ENCODE data around the gene DGCR6L. TPM values are rescaled to one million over a fixed set of nuclear protein-coding genes. Genes with fewer than 3 reads are reported as not detected.
"Not testable (repeated sequence)": the region's sequence is repeated elsewhere in the genome, so short reads cannot be mapped to it uniquely, and the experiment has no call there.

DGCR6L gene
- total RNA-seq, 1 donor from 2014 or later: 40.1 TPM

GRCh38 chr22:20307448-20308447, 12.1 kb downstream of the DGCR6L start:
- H3K4me1 Mint-ChIP-seq; H3K4me3 Mint-ChIP-seq; DNase-seq (ENCODE audit: low spot score in 2 of 2, unreplicated experiment in 2 of 2); H3K27ac Mint-ChIP-seq; H3K9me3 Mint-ChIP-seq; H3K36me3 Mint-ChIP-seq; H3K27me3 Mint-ChIP-seq (ENCODE audit: low read depth): not testable (repeated sequence)

GRCh38 chr22:20306646-20307447, 13.0 kb downstream of the DGCR6L start:
- not testable (repeated sequence) for H3K9me3 Mint-ChIP-seq, H3K27ac Mint-ChIP-seq

GRCh38 chr22:20305894-20306645, 13.8 kb downstream of the DGCR6L start:
- H3K36me3 Mint-ChIP-seq: no peaks in the 10 kb centered on the region
- no peak overlapping the region for H3K4me3 Mint-ChIP-seq
- TF ChIP-seq CTCF (IDR thresholded peaks at IDR 0.05; ENCODE audit: unreplicated experiment): no peak
- DNase-seq (ENCODE audit: low spot score in 2 of 2, unreplicated experiment in 2 of 2): no peak
- peaks cover 16% of the 10 kb centered on the region for H3K27me3 Mint-ChIP-seq (ENCODE audit: low read depth)
- no peak overlapping the region for H3K27ac Mint-ChIP-seq
- H3K9me3 Mint-ChIP-seq: no peaks in the 10 kb centered on the region
- peaks cover 12% of the 10 kb centered on the region for H3K4me1 Mint-ChIP-seq

More at GRCh38 chr22:20306646-20307447, 13.0 kb downstream of the DGCR6L start:
- H3K4me1 Mint-ChIP-seq: peaks cover 12% of the 10 kb centered on the region
- H3K36me3 Mint-ChIP-seq; H3K4me3 Mint-ChIP-seq; DNase-seq (ENCODE audit: low spot score in 2 of 2, unreplicated experiment in 2 of 2); H3K27me3 Mint-ChIP-seq (ENCODE audit: low read depth): not testable (repeated sequence)

GRCh38 chr22:20305230-20305893, 14.5 kb downstream of the DGCR6L start:
- DNase-seq (ENCODE audit: low spot score in 2 of 2, unreplicated experiment in 2 of 2); H3K4me3 Mint-ChIP-seq; H3K9me3 Mint-ChIP-seq; H3K36me3 Mint-ChIP-seq; H3K27ac Mint-ChIP-seq: not testable (repeated sequence)
- Mint-ChIP-seq H3K27me3 (ENCODE audit: low read depth) (peaks cover 23% of the 10 kb centered on the region), H3K4me1 (peaks cover 12% of the 10 kb centered on the region)

- no peak overlapping the region for H3K4me3 Mint-ChIP-seq
- TF ChIP-seq CTCF (IDR thresholded peaks at IDR 0.05; ENCODE audit: unreplicated experiment): no peak
- DNase-seq (ENCODE audit: low spot score in 2 of 2, unreplicated experiment in 2 of 2): no peak
- H3K27ac Mint-ChIP-seq: no peak overlapping the region
- H3K9me3 Mint-ChIP-seq: no peaks in the 10 kb centered on the region
- H3K4me1 Mint-ChIP-seq: peaks cover 12% of the 10 kb centered on the region
- H3K27me3 Mint-ChIP-seq (ENCODE audit: low read depth): peaks cover 27% of the 10 kb centered on the region
- no peaks in the 10 kb centered on the region for H3K36me3 Mint-ChIP-seq
Measured at GRCh38 chr22:20304646-20305045, 15.2 kb downstream of the DGCR6L start.

GRCh38 chr22:20303229-20303534, 16.7 kb downstream of the DGCR6L start:
- not testable (repeated sequence) for H3K4me1 Mint-ChIP-seq; H3K36me3 Mint-ChIP-seq; H3K27ac Mint-ChIP-seq; H3K9me3 Mint-ChIP-seq; H3K4me3 Mint-ChIP-seq; DNase-seq (ENCODE audit: low spot score in 2 of 2, unreplicated experiment in 2 of 2)
- peaks cover 37% of the 10 kb centered on the region for H3K27me3 Mint-ChIP-seq (ENCODE audit: low read depth)

All from mesothelial cell of epicardium (in vitro differentiated cells).